ENCODE measurements around the gene BBS1. TPM values are rescaled to one million over a fixed set of nuclear protein-coding genes. Genes with fewer than 3 reads are reported as not detected.
"Not testable (repeated sequence)": the region's sequence is repeated elsewhere in the genome, so short reads cannot be mapped to it uniquely, and the experiment has no call there.

BBS1 gene
- total RNA-seq (10 to 100 TPM; 15.2 to 16.4 TPM), total RNA-seq (0.98 to 4.5 reads per million in 2 donors)

DNA sequence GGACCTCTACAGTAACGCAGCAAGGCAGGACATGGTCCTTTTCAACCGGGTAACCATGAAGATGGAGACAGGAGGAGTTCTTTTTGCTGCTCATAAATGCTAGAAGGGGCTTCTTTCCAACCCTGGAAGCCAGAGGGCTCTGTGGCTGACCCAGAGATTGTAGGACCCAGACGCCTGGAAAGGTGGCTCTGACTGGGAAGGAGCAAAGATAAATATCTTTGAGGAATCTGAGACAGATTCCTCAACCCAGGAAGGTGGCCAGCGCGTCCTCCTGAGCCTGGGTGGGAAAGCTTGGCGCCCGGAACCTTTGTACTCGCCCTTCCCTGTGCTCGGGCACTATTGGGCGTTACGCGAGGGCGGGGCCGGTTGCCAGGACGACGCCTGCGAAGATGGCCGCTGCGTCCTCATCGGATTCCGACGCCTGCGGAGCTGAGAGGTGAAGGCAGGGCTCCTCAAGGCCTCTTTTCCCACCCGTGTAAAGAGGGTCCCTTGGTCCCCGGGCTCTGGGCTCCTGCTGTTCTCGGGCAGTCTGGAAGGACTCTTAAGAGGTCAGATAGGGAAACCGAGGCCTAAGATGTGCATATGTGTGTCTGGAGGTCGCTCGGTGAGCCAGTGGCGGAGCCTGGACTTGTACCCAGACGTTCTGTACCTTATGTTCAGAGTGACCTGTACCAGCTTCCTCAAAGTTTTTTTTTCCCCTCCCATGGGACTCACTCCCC lies at the start of gene BBS1:
Gene BBS1 (plus strand): TSS at position 365 of the 719 bp plus-strand sequence. CDS start 25 bp downstream, at position 390.
- Mint-ChIP-seq H3K4me3 (peak within 1 kb of the TSS; percentile 89), H3K27ac (peak within 1 kb of the TSS; percentile 81), H3K27me3 (no peaks in the 10 kb centered on the region), H3K36me3 (ENCODE audit: low read depth) (peaks cover 5% of the 10 kb centered on the region), H3K4me1 (peaks cover 14% of the 10 kb centered on the region)
- H3K9me3 ChIP-seq (ENCODE audit: control insufficient read depth, low read length, poor library complexity, severe bottlenecking) = no peaks in the 10 kb centered on the region
- DNase-seq (peak; percentile 61 to 78 (median 62)), ATAC-seq (peak; percentile 98)

DNA sequence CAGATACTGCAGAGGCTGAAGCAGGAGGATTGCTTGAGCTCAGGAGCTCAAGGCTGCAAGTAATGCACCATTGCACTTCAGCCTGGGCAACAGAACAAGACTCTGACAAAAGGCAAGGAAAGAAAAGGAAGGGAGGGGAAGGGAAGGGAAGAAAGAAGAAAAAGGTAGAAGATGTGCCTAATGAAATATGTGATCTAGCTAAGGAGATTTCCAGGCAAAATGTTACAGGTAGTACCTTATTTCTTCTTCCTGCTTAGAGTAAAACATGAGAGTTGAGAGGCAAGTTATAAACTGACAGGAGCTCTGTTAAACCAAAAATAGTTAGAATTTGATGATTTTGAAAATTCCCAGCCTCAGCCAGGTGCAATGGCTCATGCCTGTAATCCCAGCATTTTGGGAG lies 48.4 kb upstream of the BBS1 start:
- H3K4me1 Mint-ChIP-seq = no peaks in the 10 kb centered on the region
- no peak for ATAC-seq
- no peak for DNase-seq
- no peaks in the 10 kb centered on the region for H3K9me3 ChIP-seq (ENCODE audit: control insufficient read depth, low read length, poor library complexity, severe bottlenecking)
- H3K27ac Mint-ChIP-seq = no peak overlapping the region
- H3K36me3 Mint-ChIP-seq (ENCODE audit: low read depth) = no peaks in the 10 kb centered on the region
- H3K4me3 Mint-ChIP-seq = no peak overlapping the region
- no peaks in the 10 kb centered on the region for H3K27me3 Mint-ChIP-seq

DNA sequence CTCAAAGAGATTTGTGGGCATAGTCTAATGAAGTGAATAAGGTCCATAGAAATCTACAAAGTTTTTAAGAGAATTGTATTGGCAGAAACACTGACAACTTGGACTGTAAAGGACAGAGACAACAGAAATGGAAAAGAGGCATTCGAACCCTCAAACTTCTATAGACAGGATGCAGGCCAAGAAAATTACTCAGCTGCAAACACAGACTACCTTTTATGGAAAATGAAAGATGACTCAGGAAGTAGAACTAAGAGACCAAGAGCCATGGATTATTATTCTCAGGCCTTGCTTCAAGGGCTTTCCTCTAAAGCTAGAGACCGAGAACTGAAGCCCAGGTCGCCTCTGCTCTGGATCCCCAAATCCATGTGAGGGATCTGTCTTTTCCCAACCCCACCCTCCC lies 47.5 kb upstream of the BBS1 start:
- DNase-seq = no peak
- Mint-ChIP-seq H3K4me3 (no peak overlapping the region), H3K4me1 (peaks cover 7% of the 10 kb centered on the region), H3K36me3 (ENCODE audit: low read depth) (no peaks in the 10 kb centered on the region), H3K27ac (no peak overlapping the region), H3K27me3 (no peaks in the 10 kb centered on the region)
- ATAC-seq = no peak
- no peaks in the 10 kb centered on the region for H3K9me3 ChIP-seq (ENCODE audit: control insufficient read depth, low read length, poor library complexity, severe bottlenecking)

DNA sequence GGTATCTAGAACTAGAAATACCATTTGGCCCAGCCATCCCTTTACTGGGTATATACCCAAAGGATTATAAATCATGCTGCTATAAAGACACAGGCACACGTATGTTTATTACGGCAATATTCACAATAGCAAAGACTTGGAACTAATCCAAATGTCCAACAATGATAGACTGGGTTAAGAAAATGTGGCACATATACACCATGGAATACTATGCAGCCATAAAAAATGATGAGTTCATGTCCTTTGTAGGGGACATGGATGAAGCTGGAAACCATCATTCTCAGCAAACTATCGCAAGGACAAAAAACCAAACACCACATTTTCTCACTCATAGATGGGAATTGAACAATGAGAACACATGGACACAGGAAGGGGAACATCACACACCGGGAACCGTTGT lies 46.3 kb upstream of the BBS1 start:
- not testable (repeated sequence) for H3K9me3 ChIP-seq (ENCODE audit: control insufficient read depth, low read length, poor library complexity, severe bottlenecking); H3K4me3 Mint-ChIP-seq; ATAC-seq; H3K27me3 Mint-ChIP-seq; H3K36me3 Mint-ChIP-seq (ENCODE audit: low read depth); DNase-seq; H3K27ac Mint-ChIP-seq
- peaks cover 13% of the 10 kb centered on the region for H3K4me1 Mint-ChIP-seq

DNA sequence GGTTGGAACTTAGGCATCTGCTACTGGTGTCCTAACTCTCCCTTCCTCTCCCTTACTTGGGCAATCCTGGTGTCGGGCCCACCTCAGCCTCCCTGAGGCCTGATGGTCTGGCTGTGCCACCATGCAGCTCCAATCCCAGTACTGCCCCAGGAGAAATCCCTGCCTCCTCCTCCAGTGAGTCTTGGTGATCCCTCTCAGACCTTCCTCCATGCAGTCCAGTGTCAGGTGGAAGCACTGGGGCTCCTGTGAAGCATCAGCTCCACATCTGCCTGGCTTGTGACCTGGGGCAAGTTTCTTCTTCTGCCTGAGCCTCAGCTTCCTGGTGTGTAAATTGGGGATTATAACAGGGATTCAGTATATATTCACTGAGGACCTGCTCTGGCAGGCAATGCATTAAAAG lies 45.5 kb upstream of the BBS1 start:
- no peaks in the 10 kb centered on the region for H3K36me3 Mint-ChIP-seq (ENCODE audit: low read depth)
- ATAC-seq = no peak
- H3K4me1 Mint-ChIP-seq = peaks cover 13% of the 10 kb centered on the region
- no peaks in the 10 kb centered on the region for H3K27me3 Mint-ChIP-seq
- no peak overlapping the region for H3K4me3 Mint-ChIP-seq
- DNase-seq = no peak
- H3K27ac Mint-ChIP-seq = peak overlapping the region; percentile 87
- no peaks in the 10 kb centered on the region for H3K9me3 ChIP-seq (ENCODE audit: control insufficient read depth, low read length, poor library complexity, severe bottlenecking)

DNA sequence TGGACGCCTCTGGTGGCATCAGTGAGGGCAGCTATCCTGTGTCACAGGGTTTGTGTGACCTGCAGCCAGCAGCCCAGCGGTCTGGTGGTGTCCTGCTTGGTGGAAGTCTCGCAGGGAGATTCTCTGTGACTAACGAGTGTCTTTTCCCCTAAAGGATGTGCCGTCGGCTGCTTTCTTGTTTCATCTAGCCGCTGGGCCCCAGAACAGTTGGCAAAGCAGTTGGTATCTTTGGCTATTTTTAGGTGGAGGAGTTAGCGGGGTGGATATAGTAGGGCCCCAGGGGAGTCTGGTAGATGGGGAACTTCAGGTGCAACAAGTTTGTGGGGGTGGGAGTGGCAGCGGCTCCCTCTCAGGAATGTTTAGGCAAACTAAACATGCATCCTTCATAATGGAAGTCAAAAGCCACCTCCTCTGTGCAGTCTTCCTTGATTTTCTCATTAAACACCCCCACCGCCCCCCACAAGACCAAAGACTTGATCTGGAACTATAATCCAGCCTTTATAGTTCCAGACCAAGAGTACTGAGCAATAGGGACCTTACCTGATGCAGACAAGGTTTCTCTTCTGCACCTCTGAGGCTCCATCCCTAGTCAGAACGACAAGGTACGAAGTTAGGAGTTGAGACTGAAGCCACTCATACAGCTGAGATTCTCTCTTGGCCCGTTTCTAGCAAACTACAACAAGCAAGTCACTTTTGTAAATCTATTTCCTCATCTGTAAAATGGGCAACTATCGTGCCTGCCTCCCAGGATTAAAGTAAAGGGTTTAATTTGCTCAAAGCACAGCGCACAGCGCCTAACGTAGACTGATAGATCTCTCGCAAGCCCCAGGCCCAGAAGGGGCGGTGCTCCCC lies 44.8 kb upstream of the BBS1 start:
- ATAC-seq (no peak), DNase-seq (no peak)
- no peaks in the 10 kb centered on the region for H3K27me3 Mint-ChIP-seq
- peak overlapping the region; percentile 87 for H3K27ac Mint-ChIP-seq
- no peaks in the 10 kb centered on the region for H3K9me3 ChIP-seq (ENCODE audit: control insufficient read depth, low read length, poor library complexity, severe bottlenecking)
- peak overlapping the region; percentile 90 for H3K4me3 Mint-ChIP-seq
- peaks cover 13% of the 10 kb centered on the region for H3K4me1 Mint-ChIP-seq
- peaks cover 2% of the 10 kb centered on the region for H3K36me3 Mint-ChIP-seq (ENCODE audit: low read depth)

DNA sequence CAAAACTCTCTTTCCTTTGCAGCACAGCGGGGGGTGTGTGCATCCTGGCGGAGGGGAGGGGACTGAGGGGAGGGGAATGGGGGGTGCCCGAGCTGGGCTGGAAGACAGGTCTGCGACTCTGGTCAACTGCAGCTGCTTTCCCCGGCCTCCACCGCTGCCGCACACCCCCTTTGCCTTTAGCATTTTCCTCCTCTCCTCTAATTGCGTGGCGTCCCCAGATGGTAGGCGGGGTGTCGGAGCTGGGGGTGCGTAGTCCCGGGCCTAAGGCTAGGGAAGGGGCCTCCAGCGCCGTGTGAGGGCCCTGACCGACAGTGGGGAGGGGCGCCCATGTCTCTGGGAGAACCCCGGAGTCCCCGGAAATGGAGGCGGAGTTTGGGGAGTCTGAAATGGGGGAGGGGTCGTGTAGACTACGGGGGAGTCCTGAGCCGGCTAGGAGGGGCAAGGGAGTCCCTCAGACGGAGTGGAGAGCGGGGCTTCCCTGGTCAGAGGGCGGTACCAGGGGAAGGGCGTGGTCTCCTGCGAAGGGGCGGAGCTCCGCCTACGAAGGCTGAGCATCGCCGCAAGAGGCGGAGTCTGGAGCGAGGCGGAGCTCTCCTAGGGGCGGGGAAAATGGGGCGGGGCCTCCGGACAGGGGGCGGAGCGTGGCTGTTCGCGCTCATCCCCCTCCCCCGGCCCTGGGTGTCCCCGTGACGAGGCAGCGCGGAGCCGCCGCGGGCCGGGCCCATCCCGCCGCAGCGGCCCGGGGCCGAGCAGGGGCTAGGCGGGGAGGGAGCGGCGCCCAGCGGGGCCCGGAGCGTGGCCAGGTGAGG lies 44.0 kb upstream of the BBS1 start, which contains the start of gene PELI3:
Gene PELI3 (plus strand): TSS at position 681 of the 809 bp plus-strand sequence. CDS start 1,224 bp downstream, outside the sequence.
- Mint-ChIP-seq H3K4me1 (peaks cover 13% of the 10 kb centered on the region), H3K36me3 (ENCODE audit: low read depth) (peaks cover 2% of the 10 kb centered on the region), H3K27ac (peak within 1 kb of the TSS; percentile 87), H3K27me3 (no peaks in the 10 kb centered on the region), H3K4me3 (peak within 1 kb of the TSS; percentile 95)
- H3K9me3 ChIP-seq (ENCODE audit: control insufficient read depth, low read length, poor library complexity, severe bottlenecking) = no peaks in the 10 kb centered on the region
- ATAC-seq = peak; percentile 93
- DNase-seq = peak; percentile 89 to 97 (median 93)

DNA sequence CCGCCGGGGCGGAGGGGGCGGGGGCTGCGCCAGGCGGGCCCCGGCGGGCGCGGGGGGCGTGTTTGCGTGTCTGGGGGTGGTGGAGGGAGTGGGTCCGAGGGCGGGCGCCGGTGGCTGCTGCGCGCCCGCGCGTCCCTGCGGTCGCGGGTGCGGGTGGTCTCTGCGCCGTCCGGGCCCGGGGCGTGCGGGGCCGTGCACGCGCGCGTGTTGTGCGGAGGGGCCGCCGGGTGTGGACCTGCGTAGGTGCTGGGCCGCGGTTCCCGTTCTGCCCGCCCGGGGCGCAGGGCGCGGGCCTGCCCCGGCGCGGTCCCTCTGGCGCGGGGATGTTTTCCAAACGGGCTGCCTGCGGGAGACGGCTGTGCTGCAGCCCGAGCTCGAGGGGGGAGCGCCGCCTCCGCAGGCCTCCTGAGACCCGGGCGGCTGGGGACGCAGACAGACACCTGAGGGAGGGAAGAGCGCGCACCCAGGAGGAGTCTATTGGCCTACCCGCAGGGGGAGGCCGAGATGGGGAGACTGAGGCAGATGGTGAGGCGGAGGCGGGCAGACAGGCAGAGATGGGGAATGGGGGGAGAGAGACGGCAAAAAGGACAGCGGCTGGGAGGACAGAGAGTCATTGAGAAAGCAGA lies 43.3 kb upstream of the BBS1 start:
- H3K36me3 Mint-ChIP-seq (ENCODE audit: low read depth) = peaks cover 2% of the 10 kb centered on the region
- ATAC-seq = peak; percentile 51

DNA sequence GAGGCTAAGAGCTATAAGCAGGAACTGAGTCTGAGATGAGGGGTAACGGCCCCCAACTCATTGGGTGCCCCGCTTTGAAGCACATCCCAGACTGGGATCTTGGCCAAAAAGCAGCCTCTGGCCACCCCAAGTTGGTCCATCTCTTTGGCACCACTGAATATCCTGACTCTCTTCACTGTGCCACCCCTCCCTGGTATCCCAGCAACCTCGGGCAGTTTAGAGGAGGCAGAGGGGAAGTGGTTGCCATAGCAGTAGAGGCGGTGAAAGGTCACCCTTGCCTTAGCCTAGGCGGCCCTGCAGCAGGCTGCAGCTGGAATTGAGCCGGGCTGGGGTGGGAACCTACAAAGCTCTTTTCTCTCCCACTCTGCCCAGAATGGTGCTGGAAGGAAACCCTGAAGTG lies 42.7 kb upstream of the BBS1 start:
- H3K9me3 ChIP-seq (ENCODE audit: control insufficient read depth, low read length, poor library complexity, severe bottlenecking) = no peaks in the 10 kb centered on the region
- Mint-ChIP-seq H3K27me3 (no peaks in the 10 kb centered on the region), H3K4me3 (peak overlapping the region; percentile 95), H3K4me1 (peaks cover 13% of the 10 kb centered on the region), H3K36me3 (ENCODE audit: low read depth) (peaks cover 2% of the 10 kb centered on the region), H3K27ac (peak overlapping the region; percentile 73)
- DNase-seq (no peak), ATAC-seq (no peak)

More for the DNA sequence above, 43.3 kb upstream of the BBS1 start:
- H3K9me3 ChIP-seq (ENCODE audit: control insufficient read depth, low read length, poor library complexity, severe bottlenecking) = no peaks in the 10 kb centered on the region
- Mint-ChIP-seq H3K4me3 (peak overlapping the region; percentile 95), H3K27ac (peak overlapping the region; percentile 73), H3K27me3 (no peaks in the 10 kb centered on the region), H3K4me1 (peaks cover 13% of the 10 kb centered on the region)
- peak in 1 of 3 donors; percentile 39 for DNase-seq

DNA sequence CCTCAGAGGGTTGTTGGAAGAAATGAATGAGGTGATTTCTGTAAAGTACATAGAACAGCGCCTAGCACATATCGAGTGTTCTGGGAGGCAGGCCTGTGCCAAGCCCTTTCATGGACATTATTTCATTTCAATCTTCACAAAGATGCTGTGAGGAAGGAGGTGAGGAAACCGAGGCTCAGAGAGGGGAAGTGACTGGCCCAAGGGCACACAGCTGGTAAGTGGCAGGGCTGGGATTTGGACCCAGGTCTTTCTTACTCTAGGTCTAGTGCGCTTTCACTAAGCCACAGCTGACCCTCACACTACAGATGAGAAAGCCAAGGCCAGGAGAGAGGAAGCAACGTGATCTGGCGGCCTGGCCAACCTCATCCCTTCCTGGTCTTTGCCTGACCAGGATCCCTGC lies 41.7 kb upstream of the BBS1 start:
- no peak overlapping the region for H3K27ac Mint-ChIP-seq
- DNase-seq = no peak
- peak overlapping the region; percentile 56 for H3K4me3 Mint-ChIP-seq
- no peaks in the 10 kb centered on the region for H3K27me3 Mint-ChIP-seq
- H3K9me3 ChIP-seq (ENCODE audit: control insufficient read depth, low read length, poor library complexity, severe bottlenecking) = no peaks in the 10 kb centered on the region
- ATAC-seq = no peak
- peaks cover 13% of the 10 kb centered on the region for H3K4me1 Mint-ChIP-seq
- peaks cover 2% of the 10 kb centered on the region for H3K36me3 Mint-ChIP-seq (ENCODE audit: low read depth)

DNA sequence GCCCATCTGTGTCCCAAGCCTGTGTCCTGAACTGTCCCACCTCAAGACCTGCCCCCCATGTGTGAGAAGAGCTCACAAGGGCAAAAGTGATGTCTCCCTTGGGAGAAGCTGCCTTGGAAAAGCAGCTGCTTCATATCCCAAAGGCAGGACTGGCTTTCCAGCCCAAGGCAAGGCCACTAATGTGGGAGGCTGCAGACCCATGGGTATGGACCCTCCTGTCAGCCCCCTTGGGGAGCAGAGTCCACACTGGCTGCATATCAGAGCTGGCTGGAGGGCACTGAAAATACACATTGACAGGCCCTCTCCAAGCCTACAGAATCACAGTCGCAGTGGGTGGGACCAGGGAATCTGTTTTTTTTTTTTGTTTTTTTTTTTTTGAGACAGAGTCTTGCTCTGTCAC lies 41.0 kb upstream of the BBS1 start:
- H3K36me3 Mint-ChIP-seq (ENCODE audit: low read depth) = peaks cover 2% of the 10 kb centered on the region
- H3K9me3 ChIP-seq (ENCODE audit: control insufficient read depth, low read length, poor library complexity, severe bottlenecking) = no peaks in the 10 kb centered on the region
- ATAC-seq (no peak), DNase-seq (no peak)
- H3K4me1 Mint-ChIP-seq = peaks cover 13% of the 10 kb centered on the region
- no peaks in the 10 kb centered on the region for H3K27me3 Mint-ChIP-seq
- H3K4me3 Mint-ChIP-seq = no peak overlapping the region
- H3K27ac Mint-ChIP-seq = no peak overlapping the region

DNA sequence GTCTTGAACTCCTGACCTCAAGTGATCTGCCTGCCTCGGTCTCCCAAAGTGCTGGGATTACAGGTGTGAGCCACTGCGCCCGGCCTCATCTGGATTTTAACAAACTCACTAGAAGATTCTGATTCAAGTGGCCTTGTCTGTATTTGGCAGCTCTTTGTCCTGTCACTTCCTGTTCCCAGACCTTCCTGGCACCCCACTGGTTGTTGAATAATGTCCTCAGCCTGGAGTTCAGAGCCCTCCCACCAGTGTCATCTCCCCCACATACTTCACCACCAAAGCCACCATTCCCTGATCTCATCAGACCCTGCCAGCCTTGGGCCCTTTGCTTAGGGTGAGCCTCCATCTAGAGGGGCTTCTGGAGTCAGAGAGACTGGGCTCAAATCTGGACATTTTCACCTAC lies 40.4 kb upstream of the BBS1 start:
- DNase-seq (no peak), ATAC-seq (no peak)
- H3K4me1 Mint-ChIP-seq = peaks cover 13% of the 10 kb centered on the region

More for the DNA sequence above, 40.4 kb upstream of the BBS1 start:
- H3K36me3 Mint-ChIP-seq (ENCODE audit: low read depth) = peaks cover 2% of the 10 kb centered on the region
- no peaks in the 10 kb centered on the region for H3K9me3 ChIP-seq (ENCODE audit: control insufficient read depth, low read length, poor library complexity, severe bottlenecking)
- no peaks in the 10 kb centered on the region for H3K27me3 Mint-ChIP-seq
- H3K4me3 Mint-ChIP-seq = no peak overlapping the region
- no peak overlapping the region for H3K27ac Mint-ChIP-seq

Measured in T-helper 17 cell (primary cell).